Activated CD8-positive, alpha-beta memory T cell treated with anti-CD3 and anti-CD28 coated beads for 48 hours (primary cell): ENCODE data around the gene TBX19.
"Not testable (repeated sequence)": the region's sequence is repeated elsewhere in the genome, so short reads cannot be mapped to it uniquely, and the experiment has no call there.

Experiments used
- DNase-seq, 3 experiments: peaks; one replicate each; pipeline ENCODE4 v3.0.0-alpha.2; 2020; ENCODE audit warnings: low read depth in 2 of 3, low spot score in 2 of 3

TBX19 gene

GRCh38 chr1:168354335-168355269, 73.9 kb downstream of the TBX19 start:
- DNase-seq: not testable (repeated sequence)

- DNase-seq: no peak
Observed at GRCh38 chr1:168360151-168361021, 79.7 kb downstream of the TBX19 start.

- no peak for DNase-seq
Observed at GRCh38 chr1:168361252-168361651, 80.6 kb downstream of the TBX19 start.

GRCh38 chr1:168362991-168363390, 82.3 kb downstream of the TBX19 start:
- peak in 1 of 3 experiments; percentile 21 for DNase-seq
